NCI-H510A treated with DMSO at 0.1 percent for 48 hours (cell line): ENCODE data around the gene HSD11B1L.
"Not testable (repeated sequence)": the region's sequence is repeated elsewhere in the genome, so short reads cannot be mapped to it uniquely, and the experiment has no call there.

Experiments used
- DNase-seq: peaks from one replicate; lab custom pipeline; 2025; lab: John Stamatoyannopoulos, UW

Gene HSD11B1L

GRCh38 chr19:5687360-5688198, 6.8 kb downstream of the HSD11B1L start:
- DNase-seq: no peak

- DNase-seq: not testable (repeated sequence)
Measured at GRCh38 chr19:5688262-5688881, 7.5 kb downstream of the HSD11B1L start.

GRCh38 chr19:5690125-5690954, 9.5 kb downstream of the HSD11B1L start, which contains the start of gene RPL36:
TSS of gene RPL36 (plus strand) at chr19:5690295. CDS start at chr19:5690508, 213 bp downstream.
- peak; percentile 98 for DNase-seq

GRCh38 chr19:5690955-5691821, 10.4 kb downstream of the HSD11B1L start:
- DNase-seq: peak; percentile 16

- DNase-seq: no peak
Measured at GRCh38 chr19:5691822-5692722, 11.2 kb downstream of the HSD11B1L start.

- no peak for DNase-seq
Measured at GRCh38 chr19:5692723-5693194, 11.9 kb downstream of the HSD11B1L start.

- DNase-seq: no peak
Measured at GRCh38 chr19:5693195-5694166, 12.7 kb downstream of the HSD11B1L start.

- no peak for DNase-seq
Measured at GRCh38 chr19:5694167-5694955, 13.5 kb downstream of the HSD11B1L start.

GRCh38 chr19:5694956-5695648, 14.3 kb downstream of the HSD11B1L start:
- DNase-seq: no peak

- DNase-seq: no peak
Measured at GRCh38 chr19:5695649-5696195, 14.9 kb downstream of the HSD11B1L start.

GRCh38 chr19:5696196-5697021, 15.6 kb downstream of the HSD11B1L start:
- DNase-seq: no peak

GRCh38 chr19:5697022-5697889, 16.4 kb downstream of the HSD11B1L start:
- no peak for DNase-seq

- DNase-seq: no peak
Measured at GRCh38 chr19:5697890-5698634, 17.2 kb downstream of the HSD11B1L start.

GRCh38 chr19:5698635-5699422, 18.0 kb downstream of the HSD11B1L start:
- DNase-seq: no peak
